ELR (cell line): Measurements from ENCODE around the gene TBC1D32.
"Not testable (repeated sequence)": the region's sequence is repeated elsewhere in the genome, so short reads cannot be mapped to it uniquely, and the experiment has no call there.

Experiments used
- DNase-seq: peaks from one replicate; pipeline ENCODE4 v3.0.0-alpha.2; 2015; ENCODE audit warnings: low read depth

Gene TBC1D32

GRCh38 chr6:121334299-121335086, at the start of gene TBC1D32:
Gene TBC1D32 (minus strand): TSS chr6:121334480. CDS start chr6:121334430, 50 bp downstream.
- peak; percentile 91 for DNase-seq

- DNase-seq, result no peak
Observed at GRCh38 chr6:121383478-121383877, 49.2 kb upstream of the TBC1D32 start.

- DNase-seq, result peak; percentile 11
Observed at GRCh38 chr6:121382467-121383121, 48.3 kb upstream of the TBC1D32 start.

- DNase-seq, result no peak
Observed at GRCh38 chr6:121376411-121376810, 42.1 kb upstream of the TBC1D32 start.

GRCh38 chr6:121374219-121374618, 39.9 kb upstream of the TBC1D32 start:
- not testable (repeated sequence) for DNase-seq

- no peak for DNase-seq
Observed at GRCh38 chr6:121365536-121366521, 31.5 kb upstream of the TBC1D32 start.

- DNase-seq, result no peak
Observed at GRCh38 chr6:121356575-121356974, 22.3 kb upstream of the TBC1D32 start.

GRCh38 chr6:121354764-121355163, 20.5 kb upstream of the TBC1D32 start:
- peak; percentile 33 for DNase-seq

- DNase-seq, result no peak
Observed at GRCh38 chr6:121352941-121353340, 18.7 kb upstream of the TBC1D32 start.

- no peak for DNase-seq
Observed at GRCh38 chr6:121351916-121352315, 17.6 kb upstream of the TBC1D32 start.

GRCh38 chr6:121349596-121349995, 15.3 kb upstream of the TBC1D32 start:
- DNase-seq, result no peak

GRCh38 chr6:121347484-121347883, 13.2 kb upstream of the TBC1D32 start:
- no peak for DNase-seq

- DNase-seq, result no peak
Observed at GRCh38 chr6:121344539-121344938, 10.3 kb upstream of the TBC1D32 start.

- no peak for DNase-seq
Observed at GRCh38 chr6:121339639-121340226, 5.5 kb upstream of the TBC1D32 start.

- DNase-seq, result no peak
Observed at GRCh38 chr6:121338956-121339355, 4.7 kb upstream of the TBC1D32 start.

- DNase-seq, result no peak
Observed at GRCh38 chr6:121338366-121338765, 4.1 kb upstream of the TBC1D32 start.

GRCh38 chr6:121335087-121336008, 1.1 kb upstream of the TBC1D32 start:
- DNase-seq, result peak; percentile 6

- not testable (repeated sequence) for DNase-seq
Observed at GRCh38 chr6:121333694-121334093, 586 bp downstream of the TBC1D32 start.

- DNase-seq, result no peak
Observed at GRCh38 chr6:121333196-121333595, 1.1 kb downstream of the TBC1D32 start.

GRCh38 chr6:121330516-121330915, 3.8 kb downstream of the TBC1D32 start:
- DNase-seq, result no peak

GRCh38 chr6:121321282-121321681, 13.0 kb downstream of the TBC1D32 start:
- no peak for DNase-seq
